ENCODE measurements around the gene KRTAP13-3. TPM values are rescaled to one million over a fixed set of nuclear protein-coding genes. Genes with fewer than 3 reads are reported as not detected.

Gene KRTAP13-3, protein sequence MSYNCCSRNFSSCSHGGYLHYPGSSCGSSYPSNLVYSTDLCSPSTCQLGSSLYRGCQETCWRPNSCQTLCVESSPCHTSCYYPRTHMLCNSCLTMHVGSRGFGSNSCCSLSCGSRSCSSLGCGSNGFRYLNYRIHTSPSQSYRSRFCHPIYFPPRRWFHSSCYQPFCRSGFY
- not detected for total RNA-seq (2021; fragmentation: NEBNext Ultra II Directional; extraction: Animal tissue kit (Norgen Biotek cat#: 25700))
- long read RNA-seq, result 0 reads

DNA sequence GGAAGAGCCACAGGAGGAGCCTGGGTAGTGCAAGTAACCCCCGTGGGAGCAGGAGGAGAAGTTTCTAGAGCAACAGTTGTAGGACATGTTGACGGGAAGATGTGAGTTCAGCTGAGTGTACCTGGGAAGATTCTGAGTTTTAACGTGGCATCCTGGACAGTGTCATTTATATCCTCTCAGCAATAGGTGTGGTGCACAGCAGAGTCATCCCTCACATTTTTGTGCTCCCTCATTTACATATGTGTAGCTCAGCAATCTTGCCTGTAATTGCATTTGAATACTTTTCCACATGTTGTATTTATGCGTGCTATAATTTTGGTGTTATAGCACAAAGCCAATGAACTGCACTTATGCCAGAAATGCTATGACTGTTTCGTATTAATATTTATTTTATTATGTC is at the start of gene KRTAP13-3:
Gene KRTAP13-3, minus strand, starts transcription at position 101 of the 400 bp plus-strand sequence. Its CDS starts 14 bp downstream, at position 87.
- Mint-ChIP-seq H3K4me3 (no peak within 1 kb of the TSS), H3K9me3 (peaks cover 60% of the 10 kb centered on the region), H3K27ac (no peak within 1 kb of the TSS), H3K4me1 (ENCODE audit: low read depth) (no peaks in the 10 kb centered on the region), H3K36me3 (ENCODE audit: low read depth) (no peaks in the 10 kb centered on the region; the same call in 1 of the 2 replicates), H3K27me3 (ENCODE audit: insufficient read depth) (no peaks in the 10 kb centered on the region)
- TF ChIP-seq, protein P1, sequence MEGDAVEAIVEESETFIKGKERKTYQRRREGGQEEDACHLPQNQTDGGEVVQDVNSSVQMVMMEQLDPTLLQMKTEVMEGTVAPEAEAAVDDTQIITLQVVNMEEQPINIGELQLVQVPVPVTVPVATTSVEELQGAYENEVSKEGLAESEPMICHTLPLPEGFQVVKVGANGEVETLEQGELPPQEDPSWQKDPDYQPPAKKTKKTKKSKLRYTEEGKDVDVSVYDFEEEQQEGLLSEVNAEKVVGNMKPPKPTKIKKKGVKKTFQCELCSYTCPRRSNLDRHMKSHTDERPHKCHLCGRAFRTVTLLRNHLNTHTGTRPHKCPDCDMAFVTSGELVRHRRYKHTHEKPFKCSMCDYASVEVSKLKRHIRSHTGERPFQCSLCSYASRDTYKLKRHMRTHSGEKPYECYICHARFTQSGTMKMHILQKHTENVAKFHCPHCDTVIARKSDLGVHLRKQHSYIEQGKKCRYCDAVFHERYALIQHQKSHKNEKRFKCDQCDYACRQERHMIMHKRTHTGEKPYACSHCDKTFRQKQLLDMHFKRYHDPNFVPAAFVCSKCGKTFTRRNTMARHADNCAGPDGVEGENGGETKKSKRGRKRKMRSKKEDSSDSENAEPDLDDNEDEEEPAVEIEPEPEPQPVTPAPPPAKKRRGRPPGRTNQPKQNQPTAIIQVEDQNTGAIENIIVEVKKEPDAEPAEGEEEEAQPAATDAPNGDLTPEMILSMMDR (IDR thresholded peaks at IDR 0.05), result no peak
- DNase-seq, result no peak

DNA sequence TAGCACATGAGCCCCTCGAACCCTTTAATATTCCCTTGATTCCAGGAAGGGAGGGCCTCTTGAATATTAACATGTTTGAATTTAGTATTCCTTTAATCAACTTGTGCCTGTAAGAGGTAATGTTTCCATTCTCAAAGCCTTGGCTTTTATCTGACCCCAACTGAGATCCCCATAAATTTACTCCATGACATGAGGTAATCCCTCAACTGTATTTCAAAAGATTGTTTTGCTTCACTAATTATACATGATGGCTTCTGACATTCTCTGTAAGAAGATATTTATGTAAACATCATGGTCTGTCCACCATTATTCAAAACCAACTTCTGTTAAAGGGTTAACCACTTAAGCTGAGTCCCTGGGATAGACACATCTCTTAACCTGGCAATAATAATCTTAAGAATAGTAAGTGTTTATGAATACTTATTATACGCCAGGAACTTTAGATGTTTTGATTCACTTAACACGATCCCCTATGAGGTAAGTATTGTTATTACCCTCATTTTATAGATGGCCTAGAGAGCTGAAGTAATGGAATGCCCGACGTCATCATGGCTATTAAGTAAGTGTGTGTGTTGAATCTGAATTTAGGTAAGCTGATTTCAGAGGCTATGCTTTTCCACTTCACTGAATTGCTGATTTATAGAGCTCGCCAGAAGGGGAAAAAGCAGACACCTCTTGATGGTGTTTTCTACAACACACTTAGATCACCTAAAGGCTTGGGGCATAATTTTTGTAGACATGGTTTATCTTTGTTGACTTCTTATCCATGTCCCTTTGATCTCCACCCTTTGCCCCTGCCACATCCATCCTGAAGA is 43.4 kb upstream of the KRTAP13-3 start:
- DNase-seq, result no peak
- H3K9me3 Mint-ChIP-seq, result peaks cover 37% of the 10 kb centered on the region
- no peak overlapping the region for H3K4me3 Mint-ChIP-seq
- H3K4me1 Mint-ChIP-seq (ENCODE audit: low read depth), result no peaks in the 10 kb centered on the region
- H3K27ac Mint-ChIP-seq, result no peak overlapping the region
- no peaks in the 10 kb centered on the region for H3K36me3 Mint-ChIP-seq (ENCODE audit: low read depth)
- TF ChIP-seq, protein P1 (IDR thresholded peaks at IDR 0.05), result no peak
- H3K27me3 Mint-ChIP-seq (ENCODE audit: insufficient read depth), result no peaks in the 10 kb centered on the region

DNA sequence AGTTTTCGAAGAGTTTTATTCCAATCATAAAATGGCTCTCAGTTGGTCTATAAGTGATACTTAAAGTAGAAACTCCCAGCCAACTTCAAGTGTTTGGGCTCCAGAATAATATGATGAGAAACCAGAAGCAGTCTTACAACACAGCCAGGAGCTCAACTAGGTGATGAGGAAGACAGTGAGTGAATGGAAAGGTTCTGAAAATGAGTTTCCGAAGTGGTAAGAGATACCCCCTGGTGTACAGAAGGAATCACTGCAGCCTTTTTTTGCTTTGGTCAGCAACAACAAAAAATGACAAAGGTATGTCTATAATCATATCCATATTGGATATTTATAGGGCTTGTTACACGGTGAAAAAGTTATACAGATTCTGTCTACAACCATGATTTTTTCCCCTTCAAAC is 38.0 kb upstream of the KRTAP13-3 start:
- Mint-ChIP-seq H3K27ac (no peak overlapping the region), H3K36me3 (ENCODE audit: low read depth) (no peaks in the 10 kb centered on the region), H3K4me1 (ENCODE audit: low read depth) (no peaks in the 10 kb centered on the region), H3K4me3 (no peak overlapping the region), H3K9me3 (peaks cover 40% of the 10 kb centered on the region), H3K27me3 (ENCODE audit: insufficient read depth) (no peaks in the 10 kb centered on the region; the same call in 1 of the 2 replicates)
- TF ChIP-seq, protein P1 (IDR thresholded peaks at IDR 0.05), result peak; percentile 68
- DNase-seq, result no peak

DNA sequence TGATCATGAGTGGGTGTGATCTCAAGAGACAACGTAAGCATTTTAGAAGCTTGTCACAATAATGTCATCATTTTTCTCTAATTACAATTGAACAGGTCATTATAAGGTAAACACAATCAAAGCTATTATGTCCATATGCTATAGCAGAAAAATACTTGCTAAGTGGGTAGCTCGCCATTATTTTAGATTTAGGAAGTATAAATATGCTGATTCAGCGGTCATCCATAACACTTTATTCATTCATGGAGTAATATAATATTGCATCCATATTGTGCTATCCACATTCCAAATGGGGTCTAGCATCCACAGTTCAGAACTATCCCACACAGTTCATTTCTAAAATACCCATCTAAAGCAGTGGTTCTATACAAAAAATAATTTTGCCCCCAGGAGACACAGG is 22.8 kb upstream of the KRTAP13-3 start:
- Mint-ChIP-seq H3K27me3 (ENCODE audit: insufficient read depth) (no peaks in the 10 kb centered on the region), H3K4me3 (no peak overlapping the region), H3K9me3 (peaks cover 38% of the 10 kb centered on the region), H3K27ac (no peak overlapping the region), H3K36me3 (ENCODE audit: low read depth) (no peaks in the 10 kb centered on the region), H3K4me1 (ENCODE audit: low read depth) (no peaks in the 10 kb centered on the region)
- TF ChIP-seq, protein P1 (IDR thresholded peaks at IDR 0.05), result no peak
- no peak for DNase-seq

DNA sequence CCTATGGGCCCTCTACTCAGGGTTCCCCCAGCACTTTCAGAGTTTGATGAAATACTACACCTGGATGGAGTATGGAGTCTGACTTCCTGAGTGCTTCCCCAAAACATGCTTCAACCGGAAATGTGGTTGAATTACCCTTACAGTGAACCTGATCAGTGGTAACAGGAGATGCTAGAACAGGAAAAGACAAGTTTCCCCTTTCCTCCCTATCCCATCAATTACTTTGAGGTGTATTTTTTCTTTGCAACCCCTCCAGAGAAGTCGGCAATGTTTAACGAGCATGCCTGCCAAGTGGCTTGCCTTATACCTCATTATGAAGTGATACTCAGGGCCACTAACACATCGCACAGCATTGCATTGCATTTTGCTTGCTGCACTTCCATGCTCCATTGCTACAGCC is 21.3 kb upstream of the KRTAP13-3 start:
- no peaks in the 10 kb centered on the region for H3K4me1 Mint-ChIP-seq (ENCODE audit: low read depth)

More for the DNA sequence above, 21.3 kb upstream of the KRTAP13-3 start:
- TF ChIP-seq, protein P1 (IDR thresholded peaks at IDR 0.05), result no peak
- no peaks in the 10 kb centered on the region for H3K36me3 Mint-ChIP-seq (ENCODE audit: low read depth)
- DNase-seq, result no peak
- no peak overlapping the region for H3K27ac Mint-ChIP-seq
- H3K4me3 Mint-ChIP-seq, result no peak overlapping the region
- no peaks in the 10 kb centered on the region for H3K27me3 Mint-ChIP-seq (ENCODE audit: insufficient read depth)
- peaks cover 40% of the 10 kb centered on the region for H3K9me3 Mint-ChIP-seq
